Frontal cortex (tissue), 4 donors: ENCODE measurements around the gene MMP11. TPM values are rescaled to one million over a fixed set of nuclear protein-coding genes. Genes with fewer than 3 reads are reported as not detected.
A peak's percentile ranks its signal among the peaks of the same experiment; 100 is the strongest.

Experiments
- DNase-seq, 2 donors: peaks; one replicate each; pipeline ENCODE4 v3.0.0; 2012; ENCODE audit warnings: low spot score in 2 of 2
- FAIRE-seq: peaks from 2 replicates; lab custom pipeline; 2012; peaks lifted over from hg19 to GRCh38; lab: Jason Lieb, UNC
- total RNA-seq: library from RNA; depleted of rRNA; stranded (reverse); fragments of >200 nt; gene quantifications from one replicate; pipeline ENCODE4 v1.2.3, GENCODE V29; 2014
- donor health status: control.
- donor health status: control.
- donor health status: control.

MMP11 gene
- total RNA-seq, 1 donor from 2014 or later: 18.8 TPM

DNA sequence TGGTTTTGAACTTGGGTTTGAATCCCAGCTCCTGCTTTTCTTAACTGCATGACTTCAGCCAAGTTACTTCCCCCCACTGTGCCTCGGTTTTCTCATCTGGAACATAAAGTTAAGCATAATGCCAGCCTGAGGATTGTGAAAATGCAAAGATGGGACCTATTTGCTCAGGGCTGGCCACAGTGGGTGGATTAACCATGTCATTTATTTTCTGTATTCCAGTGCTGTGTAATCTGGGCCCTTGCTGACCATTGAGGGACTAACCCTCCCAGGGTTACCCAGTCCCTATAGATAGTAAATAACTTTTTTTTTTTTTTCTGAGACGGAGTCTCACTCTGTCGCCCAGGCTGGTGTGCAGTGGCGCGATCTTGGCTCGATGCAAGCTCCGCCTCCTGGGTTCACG is 16.9 kb upstream of the MMP11 start:
- FAIRE-seq (no peak), DNase-seq (no peak)

GRCh38 chr22:23756891-23757290 is 15.8 kb upstream of the MMP11 start:
- DNase-seq (no peak), FAIRE-seq (no peak)

GRCh38 chr22:23759566-23759965 is 13.1 kb upstream of the MMP11 start:
- DNase-seq (no peak), FAIRE-seq (no peak)

GRCh38 chr22:23760056-23760455 is 12.6 kb upstream of the MMP11 start:
- FAIRE-seq (no peak), DNase-seq (no peak)

- FAIRE-seq (no peak), DNase-seq (no peak)
Observed at GRCh38 chr22:23762842-23763578, 9.6 kb upstream of the MMP11 start, which contains the start of gene C22orf15. Gene C22orf15, plus strand, starts transcription at chr22:23762990. Its CDS starts 317 bp downstream, at chr22:23763307.

GRCh38 chr22:23763579-23763945 is 9.1 kb upstream of the MMP11 start:
- DNase-seq: no peak
- no peak for FAIRE-seq

- FAIRE-seq (no peak), DNase-seq (no peak)
Observed at GRCh38 chr22:23763954-23764353, 8.7 kb upstream of the MMP11 start.

DNA sequence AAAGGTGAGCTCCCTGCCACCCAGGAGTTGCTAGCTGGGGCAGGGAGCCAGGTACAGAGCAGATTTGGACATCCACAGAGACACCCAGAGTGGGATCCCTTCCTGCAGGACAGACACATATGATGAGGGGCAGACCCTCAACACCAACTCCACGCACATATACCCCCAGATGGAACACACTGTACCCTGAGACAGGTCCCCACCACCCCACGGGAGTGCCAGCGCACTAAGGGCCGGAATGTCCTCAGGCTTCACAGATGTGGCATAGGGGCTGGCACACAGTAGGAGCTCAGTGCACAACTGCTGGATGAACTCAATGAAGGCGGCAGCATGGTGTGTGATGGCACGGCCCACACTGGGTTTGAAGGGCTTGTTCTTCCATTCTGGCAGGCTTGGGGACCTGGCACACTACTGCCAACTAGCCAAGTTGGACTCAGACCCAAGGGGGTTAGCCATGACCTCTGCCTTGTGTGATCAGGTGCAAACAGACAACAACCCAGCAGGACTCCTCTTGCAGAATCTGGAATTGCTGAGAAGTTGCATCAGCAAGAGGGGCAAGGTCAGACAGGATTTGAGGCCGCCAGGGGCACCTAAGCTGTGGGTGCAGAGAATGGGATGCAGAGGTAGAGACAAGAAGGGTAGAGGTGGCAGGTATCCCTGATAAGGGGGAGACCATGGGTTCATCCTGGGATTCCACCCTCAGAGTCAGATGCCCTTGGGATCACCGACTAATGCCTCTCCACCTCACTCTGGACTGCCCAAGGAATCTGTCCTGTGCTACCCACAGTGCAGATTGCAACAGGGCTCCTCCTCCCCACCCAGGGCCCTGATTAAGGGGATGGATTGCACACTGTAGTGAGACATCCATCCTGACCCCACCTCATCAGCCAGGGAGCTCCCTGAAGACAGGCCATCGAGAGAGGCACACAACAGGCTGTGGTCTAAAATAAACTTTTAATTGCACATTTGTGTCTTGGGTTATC is 7.5 kb upstream of the MMP11 start:
- DNase-seq: no peak
- no peak for FAIRE-seq

DNA sequence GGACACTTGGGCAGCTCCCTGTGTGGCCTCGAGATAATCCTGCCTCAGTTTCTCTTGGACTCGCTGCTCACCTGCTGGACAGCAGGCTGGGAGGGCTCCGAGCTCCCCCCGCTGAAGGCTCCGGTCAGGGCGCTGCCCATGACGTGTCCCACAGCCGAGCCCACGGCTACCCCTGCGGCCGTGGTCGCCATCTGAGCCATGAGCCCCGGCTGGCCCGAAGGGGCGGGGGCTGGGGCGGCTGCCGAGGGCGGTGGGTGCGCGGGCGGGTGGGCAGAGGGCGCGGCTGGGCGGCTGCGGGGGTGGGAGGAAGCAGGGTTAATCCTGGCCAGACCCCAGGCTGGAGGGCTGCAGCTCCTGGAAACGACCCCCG is 5.4 kb upstream of the MMP11 start:
- DNase-seq (no peak), FAIRE-seq (no peak)

DNA sequence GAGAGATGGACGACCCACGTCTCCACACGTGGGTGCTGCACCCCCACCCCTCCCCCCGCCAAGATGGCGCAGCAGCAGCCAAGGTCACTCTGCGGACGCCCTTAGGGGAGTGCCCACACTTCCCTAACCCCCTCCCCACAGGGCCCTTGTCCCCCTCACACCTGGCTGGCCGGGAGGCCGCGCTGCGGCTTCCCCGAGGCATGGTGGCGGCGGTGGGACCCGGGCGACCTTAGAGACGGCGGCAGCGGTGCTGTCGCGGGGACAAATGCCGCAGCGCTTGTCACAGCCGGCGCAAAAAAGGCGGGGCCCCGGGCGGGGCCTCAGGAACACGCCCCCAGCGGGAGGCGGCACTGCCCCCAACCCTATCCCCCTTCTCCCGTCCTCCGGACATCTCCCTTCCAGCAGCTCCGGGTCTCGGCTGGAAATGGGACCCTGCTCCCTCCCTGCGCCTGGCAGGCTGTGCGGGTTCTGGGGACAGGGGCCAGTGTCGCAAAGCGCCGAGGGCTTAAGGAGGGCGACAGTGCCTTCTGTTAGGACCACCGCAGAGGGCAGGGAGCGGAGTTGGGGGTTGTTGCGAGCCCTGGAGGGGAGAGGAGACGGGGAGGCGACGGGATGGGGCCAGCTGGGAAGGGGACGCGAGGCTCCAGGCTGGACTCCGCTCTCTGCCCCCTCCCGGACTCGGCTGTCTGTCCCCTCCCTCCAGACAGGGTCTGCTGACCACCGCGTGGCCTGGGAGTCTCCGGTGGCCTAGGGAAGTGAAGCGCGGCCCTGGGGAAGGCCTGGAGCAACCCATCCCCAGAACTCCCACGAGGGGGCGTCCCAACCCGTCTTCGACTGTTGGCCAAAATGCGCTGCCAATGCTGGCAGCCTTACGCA is 4.7 kb upstream of the MMP11 start, which contains the start of gene CHCHD10:
Gene CHCHD10, minus strand, starts transcription at position 300 of the 876 bp plus-strand sequence. Its CDS starts 98 bp downstream, at position 202.
- peak; percentile 93 for DNase-seq
- FAIRE-seq: no peak

- FAIRE-seq (no peak), DNase-seq (no peak)
Observed at GRCh38 chr22:23769321-23769965, 3.2 kb upstream of the MMP11 start.

- FAIRE-seq: no peak
- DNase-seq: no peak
Observed at GRCh38 chr22:23772315-23772648, 367 bp upstream of the MMP11 start.

DNA sequence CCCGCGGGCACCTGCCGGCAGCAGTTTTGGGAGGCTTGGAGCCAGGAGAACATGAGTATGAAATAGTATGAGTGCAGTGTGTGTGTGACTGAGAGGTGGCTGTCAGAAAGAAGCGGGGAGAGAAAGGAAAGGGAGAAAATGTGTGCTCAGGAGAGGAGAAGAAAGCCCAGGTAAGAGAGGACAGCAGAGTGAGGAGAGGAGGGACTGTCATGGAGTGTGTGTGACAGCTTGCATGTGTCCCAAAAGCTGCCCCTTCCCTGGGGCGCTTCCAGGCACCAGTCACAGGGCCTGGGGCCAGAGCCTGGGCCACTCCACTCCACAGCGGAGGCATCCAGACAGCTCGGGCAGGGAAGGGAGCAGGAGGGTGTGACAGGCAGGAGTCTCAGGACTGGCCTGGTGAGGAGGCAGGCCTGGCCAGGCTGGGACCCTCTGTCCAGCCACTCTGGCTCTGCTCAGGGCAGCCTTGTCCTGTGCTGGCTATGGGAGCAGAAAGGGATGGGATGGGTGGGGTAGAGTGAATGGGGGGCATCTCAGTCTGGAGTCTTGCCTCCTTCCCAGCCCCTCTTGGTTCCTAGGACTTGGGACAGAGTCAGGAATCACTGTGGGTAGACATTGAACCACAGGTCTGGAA is 949 bp downstream of the MMP11 start:
- no peak for FAIRE-seq
- no peak for DNase-seq

DNA sequence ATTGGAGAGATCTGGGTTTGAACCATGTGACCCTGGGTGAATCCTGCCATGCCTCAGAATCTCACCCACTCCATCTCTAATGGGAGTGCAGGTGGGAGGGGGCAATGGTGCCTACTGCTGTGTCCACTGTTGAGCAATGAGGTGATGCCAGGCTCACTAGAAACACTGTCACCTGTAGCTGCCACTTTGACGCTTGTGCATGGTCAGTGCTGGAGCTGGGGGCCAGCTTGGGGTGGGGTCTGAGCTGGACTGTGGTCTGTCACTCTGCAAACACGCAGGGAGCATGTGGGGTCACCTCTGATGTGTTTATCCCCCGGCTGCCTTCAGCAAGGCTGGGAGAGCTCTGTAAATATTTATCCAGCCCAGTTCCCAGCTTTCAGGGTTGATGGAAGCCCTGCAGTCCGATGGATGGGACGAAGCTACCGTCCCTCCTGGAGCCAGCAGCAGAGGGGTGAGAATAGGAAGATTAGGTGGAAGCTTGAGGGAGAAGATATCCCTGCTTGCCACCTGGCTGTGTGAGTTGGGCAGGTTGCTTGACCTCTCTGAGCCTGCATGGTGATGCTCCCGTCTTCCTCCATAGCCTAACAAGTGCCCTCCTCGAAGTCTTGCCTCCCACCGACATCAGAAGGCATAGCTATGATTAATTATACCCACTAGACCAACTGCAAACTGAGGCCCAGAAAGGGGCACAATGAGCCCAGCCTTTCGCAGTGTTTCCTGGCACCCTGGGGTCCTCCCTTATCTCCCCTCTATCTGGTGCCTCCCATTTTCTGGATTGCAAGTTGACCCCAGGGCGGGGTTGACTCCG is 1.7 kb downstream of the MMP11 start:
- DNase-seq (no peak), FAIRE-seq (no peak)

GRCh38 chr22:23774922-23775436 is 2.3 kb downstream of the MMP11 start:
- FAIRE-seq: no peak
- DNase-seq: no peak

DNA sequence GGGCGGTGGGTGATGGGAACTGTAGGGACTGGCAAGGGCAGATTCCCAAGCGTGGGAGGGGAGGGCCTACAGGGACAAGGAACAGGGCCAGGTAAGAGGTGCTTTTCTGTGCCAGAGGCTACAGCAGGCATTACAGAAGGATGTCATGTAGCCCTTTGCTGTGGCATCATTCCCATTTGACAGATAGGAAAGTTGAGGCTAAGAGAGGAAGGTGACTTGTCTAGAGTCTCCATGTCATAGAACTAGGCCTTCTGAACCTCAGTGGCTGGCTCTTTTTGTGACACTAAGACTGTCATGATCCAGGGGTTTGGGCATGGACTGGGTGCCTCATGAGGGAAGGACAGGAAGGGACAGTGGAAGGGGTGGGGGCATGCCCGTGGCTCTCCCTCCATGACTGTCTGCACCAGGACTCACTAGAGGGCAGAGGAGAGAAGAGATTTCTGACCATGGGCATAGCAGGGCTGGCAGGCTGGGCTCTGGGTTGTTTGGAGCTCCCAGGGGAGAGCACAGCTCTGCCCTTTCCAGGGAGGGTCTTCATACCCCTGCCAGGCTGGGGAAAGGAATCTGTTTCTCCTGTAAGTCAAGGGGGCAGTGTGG is 3.2 kb downstream of the MMP11 start:
- no peak for DNase-seq
- no peak for FAIRE-seq

DNA sequence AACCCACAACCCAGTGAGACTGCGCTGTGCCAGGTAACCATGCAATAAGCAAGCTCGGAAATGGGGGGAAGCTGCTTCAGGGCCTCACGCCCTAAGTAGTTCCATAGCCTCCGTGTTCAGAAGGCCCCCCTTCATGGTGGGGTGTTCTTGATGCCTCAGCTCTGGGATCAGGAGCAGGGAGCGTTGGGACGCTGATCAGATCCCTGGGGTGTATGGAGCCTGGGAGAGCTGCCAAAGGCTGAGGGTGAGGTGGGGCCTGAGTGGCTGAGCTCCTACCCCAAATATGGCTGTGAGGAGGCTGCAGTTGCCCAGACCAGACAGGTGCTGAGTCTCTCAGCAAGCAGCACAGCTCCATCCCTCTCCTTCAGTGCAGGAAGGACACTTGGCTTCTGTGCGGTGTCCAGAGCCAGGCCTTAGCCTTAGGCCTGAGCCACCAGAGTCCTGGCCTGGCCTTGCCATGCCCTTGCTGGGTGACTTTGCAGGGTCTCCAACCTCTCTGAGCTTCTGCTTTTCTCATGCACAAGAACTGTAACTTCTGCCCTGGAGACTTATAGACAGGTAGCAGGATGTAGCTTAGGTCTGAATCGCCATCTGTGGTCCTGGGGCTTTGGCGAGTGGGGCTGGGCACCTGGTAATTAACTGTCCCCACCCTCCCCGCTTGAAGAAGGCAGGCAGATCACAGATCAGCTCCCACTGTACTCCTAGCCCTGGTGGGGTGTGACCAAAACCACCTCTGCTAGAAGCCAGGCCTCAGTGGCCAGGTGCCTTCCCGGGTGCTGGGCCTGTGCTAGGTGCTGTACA is 5.3 kb downstream of the MMP11 start:
- FAIRE-seq (no peak), DNase-seq (peak in 1 of 2 donors; percentile 17)
